Lung (tissue), 12 donors: ENCODE measurements around the gene ZNF331. TPM values are rescaled to one million over a fixed set of nuclear protein-coding genes. Genes with fewer than 3 reads are reported as not detected.
A peak's percentile ranks its signal among the peaks of the same experiment; 100 is the strongest.

Experiments used
- ATAC-seq: fragments of 200-7000 bp; cut with Tn5 transposase; one replicate; pipeline ENCODE4 v1.9.1; 2020; ENCODE audit warnings: moderate number of reproducible peaks; ENCODE audit not compliant: insufficient read depth, low FRiP score
- DNase-seq, 3 donors: peaks; one replicate each; pipeline ENCODE4 v3.0.0-alpha.2; 2013 to 2017
- H3K27ac ChIP-seq, 2 donors: one replicate each; pipeline ENCODE4 v1.5.1; 2013; ENCODE audit warnings: mild to moderate bottlenecking in 2 of 2, moderate library complexity in 2 of 2, control low read depth in 1 of 2, inconsistent platforms in 1 of 2, low read depth in 1 of 2, low read length in 1 of 2
- H3K27me3 ChIP-seq, 3 donors: one replicate each; pipeline ENCODE4 v1.5.1; 2013; ENCODE audit warnings: low read length in 2 of 3; ENCODE audit not compliant: control insufficient read depth in 3 of 3, insufficient read depth in 3 of 3
- H3K36me3 ChIP-seq, 4 donors: one replicate each; pipeline ENCODE4 v1.5.1; 2013; ENCODE audit warnings: low read length in 4 of 4, mild to moderate bottlenecking in 1 of 4, moderate library complexity in 1 of 4; ENCODE audit not compliant: control insufficient read depth in 4 of 4, insufficient read depth in 4 of 4
- H3K4me1 ChIP-seq, 5 donors: one replicate each; pipeline ENCODE4 v1.5.1; 2013; ENCODE audit warnings: low read length in 5 of 5, mild to moderate bottlenecking in 2 of 5, moderate library complexity in 1 of 5; ENCODE audit not compliant: control insufficient read depth in 5 of 5, insufficient read depth in 5 of 5
- H3K4me3 ChIP-seq: one replicate; pipeline ENCODE4 v1.5.1; 2013; ENCODE audit warnings: mild to moderate bottlenecking, control low read depth, moderate library complexity
- H3K9ac ChIP-seq, 2 donors: one replicate each; pipeline ENCODE4 v1.5.1; 2013; ENCODE audit warnings: low read length in 2 of 2, control low read depth in 1 of 2; ENCODE audit not compliant: insufficient read depth in 1 of 2
- H3K9me3 ChIP-seq, 4 donors: one replicate each; pipeline ENCODE4 v1.5.1; 2013; ENCODE audit warnings: low read length in 3 of 4, mild to moderate bottlenecking in 1 of 4, moderate library complexity in 1 of 4; ENCODE audit not compliant: control insufficient read depth in 4 of 4, insufficient read depth in 3 of 4
- CTCF ChIP-seq: IDR thresholded peaks from 2 replicates; pipeline ENCODE4 v1.5.1; 2012; ENCODE audit warnings: mild to moderate bottlenecking; ENCODE audit errors: control extremely low read depth, extremely low read depth
- WGBS, 2 donors: extraction: QIAGEN DNeasy Blood & Tissue Kit; methylation state at CpG; one replicate each; pipeline ENCODE4 v1.1.7; 2013; 5-methylcytosine and 5-hydroxymethylcytosine counted together
- polyA plus RNA-seq, 2 donors: library from polyadenylated mRNA; stranded (reverse); fragments of 200-250 nt; gene quantifications; one replicate each; pipeline ENCODE4 v1.2.1, GENCODE V29; 2013
- total RNA-seq, 2 donors: library from RNA; depleted of rRNA in 1 of 2; stranded (reverse); fragments of >200 nt in 1 of 2; gene quantifications; one replicate each; pipeline ENCODE4 v1.2.1, GENCODE V29; 2014 to 2021
- donor health status: control.
- donor health status: control.
- donor health status: Bipolar disorder and iron deficiency.
- donor health status: healthy.
- donor health status: DM: yes; HTN: yes; CAD: no.

Gene ZNF331
- total and polyA plus RNA-seq, 4 donors, result 12.7 to 27.9 (median 22.8) TPM

- H3K36me3 ChIP-seq, result no peaks in the 10 kb centered on the region
- H3K4me1 ChIP-seq, result peaks cover 0 to 13% (median 5%) of the 10 kb centered on the region in 5 donors
- peak overlapping the region; percentile 89 to 91 for H3K27ac ChIP-seq
- ATAC-seq (peak; percentile 97), DNase-seq (peak; percentile 99 to 100 (median 100))
- WGBS, 2 donors, result 1% methylated on average over 46 of the region's 46 CpGs
- peak overlapping the region in 1 of 2 donors; percentile 42 for H3K9ac ChIP-seq
- no peaks in the 10 kb centered on the region for H3K27me3 ChIP-seq
- no peak for TF ChIP-seq CTCF
- H3K4me3 ChIP-seq, result peak overlapping the region; percentile 55
- peaks cover 0 to 3% (median 0%) of the 10 kb centered on the region in 4 donors for H3K9me3 ChIP-seq
Observed at GRCh38 chr19:53520547-53521372, 17.2 kb upstream of the ZNF331 start.

GRCh38 chr19:53521373-53522202 lies 16.4 kb upstream of the ZNF331 start:
- H3K4me1 ChIP-seq, result peaks cover 0 to 13% (median 5%) of the 10 kb centered on the region in 5 donors
- TF ChIP-seq CTCF, result no peak
- peak overlapping the region; percentile 55 for H3K4me3 ChIP-seq
- peak overlapping the region in 1 of 2 donors; percentile 9 for H3K27ac ChIP-seq
- WGBS, 2 donors, result 17 to 19% methylated on average over 33 of the region's 33 CpGs
- ATAC-seq (no peak), DNase-seq (no peak)
- no peaks in the 10 kb centered on the region for H3K36me3 ChIP-seq
- H3K9me3 ChIP-seq, result peaks cover 0 to 3% (median 1%) of the 10 kb centered on the region in 4 donors
- no peak overlapping the region for H3K9ac ChIP-seq
- no peaks in the 10 kb centered on the region for H3K27me3 ChIP-seq

- no peak for TF ChIP-seq CTCF
- no peaks in the 10 kb centered on the region for H3K27me3 ChIP-seq
- H3K27ac ChIP-seq, result no peak overlapping the region
- no peak overlapping the region for H3K4me3 ChIP-seq
- ATAC-seq, result no peak
- peaks cover 0 to 4% (median 1%) of the 10 kb centered on the region in 4 donors for H3K9me3 ChIP-seq
- peaks cover 0 to 2% (median 0%) of the 10 kb centered on the region in 4 donors for H3K36me3 ChIP-seq
- H3K9ac ChIP-seq, result no peak overlapping the region
- 98 to 99% methylated on average over 2 of the region's 2 CpGs for WGBS, 2 donors
- H3K4me1 ChIP-seq, result peaks cover 0 to 10% (median 5%) of the 10 kb centered on the region in 5 donors
- DNase-seq, result no peak
Observed at GRCh38 chr19:53525922-53526321, 12.0 kb upstream of the ZNF331 start.
